ENCODE data around the gene VILL.

- TF ChIP-seq CTCF (IDR thresholded peaks at IDR 0.05; ENCODE audit: poor library complexity, severe bottlenecking) (no peak), POLR2AphosphoS5 (IDR thresholded peaks at IDR 0.05) (no peak), SMC3 (conservative IDR thresholded peaks at IDR 0.05; ENCODE audit: poor library complexity) (no peak), EZH2 (IDR thresholded peaks at IDR 0.05; ENCODE audit: borderline replicate concordance, insufficient read depth, low read length, poor library complexity, severe bottlenecking) (no peak), TAF1 (IDR thresholded peaks at IDR 0.05; ENCODE audit: low read depth) (no peak), REST (IDR thresholded peaks at IDR 0.05; ENCODE audit: borderline replicate concordance) (no peak), RAD21 (conservative IDR thresholded peaks at IDR 0.05) (no peak), MXI1 (conservative IDR thresholded peaks at IDR 0.05; ENCODE audit: poor library complexity, severe bottlenecking) (no peak), EP300 (conservative IDR thresholded peaks at IDR 0.05; ENCODE audit: poor library complexity, severe bottlenecking) (no peak)
Measured at GRCh38 chr3:38051131-38051530, 60.5 kb downstream of the VILL start.
